Right forelimb (tissue), 1 donor: Measurements from ENCODE around the gene PAMR1.

ENCODE experiments used
- DNase-seq: peaks from one replicate; pipeline ENCODE4 v3.0.0-alpha.2; 2018

Gene PAMR1

DNA sequence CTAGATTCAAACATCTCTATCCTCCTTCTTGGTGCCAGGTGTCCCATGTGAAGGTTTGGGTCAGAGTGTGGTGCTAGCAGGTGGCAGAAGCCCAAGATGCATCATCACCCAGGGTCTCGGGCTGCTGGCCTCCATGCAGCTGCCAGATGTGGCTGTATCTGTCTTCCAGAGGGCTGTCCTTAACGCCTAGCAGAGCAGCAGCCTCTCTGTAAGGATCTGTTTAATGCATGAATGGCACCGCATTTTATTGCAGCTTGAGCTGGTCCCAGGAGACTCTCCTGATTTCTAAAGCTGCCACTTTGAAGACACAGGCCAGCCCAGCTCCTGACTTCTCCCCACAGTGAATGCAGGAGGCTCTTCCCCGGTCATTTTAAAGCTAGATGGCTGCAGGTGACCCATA, 132.3 kb downstream of the PAMR1 start:
- DNase-seq = no peak

DNA sequence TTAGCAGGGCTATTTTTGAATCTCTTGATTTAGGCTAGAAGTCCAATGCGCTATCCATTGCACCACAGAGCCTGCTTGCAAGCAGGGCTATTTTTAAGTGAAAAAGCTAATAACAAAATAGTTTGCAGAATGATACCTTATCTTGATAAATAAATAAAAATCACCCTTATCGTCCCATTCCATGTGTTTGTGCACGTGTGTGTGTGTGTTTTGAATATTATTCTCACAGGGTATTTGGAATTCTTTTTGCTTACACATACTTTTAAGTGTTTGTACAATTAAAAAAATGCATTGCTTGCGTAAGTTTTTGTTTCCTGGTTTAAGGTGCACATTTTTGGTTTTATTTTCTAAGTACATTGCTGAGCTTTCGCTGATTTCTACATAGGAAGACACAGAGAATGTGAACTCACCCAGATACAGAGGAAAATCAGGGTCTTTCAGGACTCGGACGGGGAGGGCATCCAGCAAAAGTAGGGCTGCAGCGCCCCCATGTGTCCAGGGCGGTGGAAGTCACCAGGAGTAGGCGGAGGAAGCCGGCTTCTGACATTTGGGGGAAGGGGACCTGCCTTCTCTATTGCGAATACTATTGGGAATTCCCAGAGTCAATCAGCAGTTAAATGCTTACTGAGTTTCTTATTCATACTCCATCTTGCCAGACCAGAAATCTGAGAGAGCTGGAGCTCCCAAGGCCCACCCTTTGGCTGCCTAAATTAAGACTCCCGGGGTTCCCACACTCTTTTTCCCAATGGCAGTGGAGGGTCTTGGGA, 133.3 kb downstream of the PAMR1 start:
- peak; percentile 95 for DNase-seq

DNA sequence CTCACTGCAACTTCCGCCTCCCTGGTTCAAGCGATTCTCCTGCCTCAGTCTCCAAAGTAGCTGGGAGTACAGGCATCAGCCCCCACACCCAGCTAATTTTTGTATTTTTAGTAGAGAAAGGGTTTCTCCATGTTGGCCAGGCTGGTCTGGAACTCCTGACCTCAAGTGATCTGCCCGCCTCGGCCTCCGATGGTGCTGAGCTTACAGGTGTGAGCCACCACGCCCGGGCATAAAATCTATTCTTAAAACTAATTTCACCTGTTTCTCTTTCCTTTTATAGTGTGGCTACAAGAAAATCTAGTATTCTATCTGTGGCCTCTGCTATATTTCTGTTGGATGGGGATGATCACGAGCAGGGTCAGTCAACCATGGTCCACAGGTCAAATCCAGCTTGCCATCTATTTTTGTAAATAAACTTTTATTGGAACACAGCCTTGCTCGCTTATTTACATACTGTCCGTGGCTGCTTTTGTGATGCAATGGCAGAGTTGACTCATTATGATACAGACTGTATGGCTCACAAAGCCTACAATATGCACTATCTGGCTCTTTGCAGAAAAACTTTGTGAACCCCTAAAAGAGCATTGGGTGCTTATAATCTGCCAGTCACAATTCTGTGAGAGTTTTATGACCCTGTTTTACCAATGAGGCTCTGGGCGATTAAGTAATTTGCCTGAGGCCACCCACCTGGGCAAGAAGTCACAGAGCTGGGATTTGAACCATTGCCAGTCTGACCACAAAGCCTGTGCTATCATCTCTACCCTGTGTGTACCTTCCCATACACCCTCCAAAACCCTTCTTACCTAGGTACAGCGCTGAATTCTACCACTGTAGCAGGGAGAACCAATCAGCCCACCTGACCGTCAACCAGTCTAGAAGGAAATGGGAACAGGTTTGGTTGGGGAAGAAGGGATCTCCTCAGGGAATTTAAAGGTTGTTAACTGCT, 134.4 kb downstream of the PAMR1 start:
- DNase-seq = no peak

DNA sequence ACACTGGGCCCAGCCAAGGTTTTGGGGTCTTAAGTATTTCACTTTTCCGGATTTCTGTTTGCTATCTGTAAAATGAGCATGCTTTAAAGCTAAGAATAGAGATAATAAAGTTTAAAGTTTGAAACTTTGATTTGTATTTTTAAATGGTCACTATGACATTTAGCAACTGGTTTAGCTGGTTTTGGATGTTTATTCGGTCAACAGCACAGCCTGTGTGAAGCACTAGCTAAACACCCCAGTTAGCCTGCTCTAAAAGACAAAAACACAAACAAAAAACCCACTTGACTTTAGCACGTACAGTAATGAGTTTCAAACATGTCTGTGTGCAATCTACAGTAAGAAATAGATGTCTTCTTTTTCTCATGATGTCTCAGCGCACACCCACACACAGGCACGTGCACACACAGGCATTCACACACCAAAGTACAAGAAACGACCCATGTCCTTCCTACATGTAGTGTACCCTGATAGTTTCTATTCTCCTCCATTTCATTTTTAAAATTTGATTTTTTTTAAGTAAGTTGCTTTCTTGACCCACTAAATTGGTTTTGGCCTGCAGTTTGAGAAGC, 135.4 kb downstream of the PAMR1 start:
- no peak for DNase-seq

DNA sequence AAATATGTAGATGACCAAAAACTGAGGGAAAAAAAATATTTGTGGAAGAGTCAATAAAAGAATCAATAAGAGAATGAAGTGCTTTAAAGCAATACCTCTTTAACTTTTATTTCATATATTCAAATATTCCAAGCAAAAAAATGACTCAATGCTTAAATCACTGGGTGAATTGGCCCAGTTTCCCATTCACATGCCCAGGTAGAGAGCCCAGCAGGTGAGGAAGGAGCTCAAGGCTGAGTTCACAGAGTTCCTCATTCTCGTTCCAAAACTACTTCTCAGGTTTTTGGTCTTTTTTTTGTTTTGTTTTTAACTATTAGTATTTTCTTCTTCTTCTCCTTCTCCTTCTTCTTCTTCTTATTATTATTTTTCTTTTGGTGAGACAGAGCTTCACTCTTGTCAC, 136.3 kb downstream of the PAMR1 start:
- DNase-seq = no peak

DNA sequence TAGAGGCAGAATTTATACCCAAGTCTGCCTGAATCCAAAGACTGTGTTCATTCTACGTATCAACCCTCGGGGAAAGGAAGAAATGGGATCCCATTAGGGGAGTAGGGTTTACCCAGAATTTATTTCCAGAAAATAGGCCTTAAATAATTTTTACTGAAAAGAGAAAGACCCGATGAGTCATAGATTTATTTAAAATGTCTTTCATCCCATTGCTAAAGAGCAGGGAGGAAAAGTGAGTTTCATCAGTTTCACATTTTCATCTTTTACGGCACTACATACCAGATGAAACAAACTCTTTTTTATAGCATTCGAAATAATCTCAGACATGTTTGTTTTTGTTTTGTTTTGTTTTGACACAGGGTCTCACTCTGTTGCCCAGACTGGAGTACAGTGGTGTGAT, 137.4 kb downstream of the PAMR1 start:
- DNase-seq = no peak

DNA sequence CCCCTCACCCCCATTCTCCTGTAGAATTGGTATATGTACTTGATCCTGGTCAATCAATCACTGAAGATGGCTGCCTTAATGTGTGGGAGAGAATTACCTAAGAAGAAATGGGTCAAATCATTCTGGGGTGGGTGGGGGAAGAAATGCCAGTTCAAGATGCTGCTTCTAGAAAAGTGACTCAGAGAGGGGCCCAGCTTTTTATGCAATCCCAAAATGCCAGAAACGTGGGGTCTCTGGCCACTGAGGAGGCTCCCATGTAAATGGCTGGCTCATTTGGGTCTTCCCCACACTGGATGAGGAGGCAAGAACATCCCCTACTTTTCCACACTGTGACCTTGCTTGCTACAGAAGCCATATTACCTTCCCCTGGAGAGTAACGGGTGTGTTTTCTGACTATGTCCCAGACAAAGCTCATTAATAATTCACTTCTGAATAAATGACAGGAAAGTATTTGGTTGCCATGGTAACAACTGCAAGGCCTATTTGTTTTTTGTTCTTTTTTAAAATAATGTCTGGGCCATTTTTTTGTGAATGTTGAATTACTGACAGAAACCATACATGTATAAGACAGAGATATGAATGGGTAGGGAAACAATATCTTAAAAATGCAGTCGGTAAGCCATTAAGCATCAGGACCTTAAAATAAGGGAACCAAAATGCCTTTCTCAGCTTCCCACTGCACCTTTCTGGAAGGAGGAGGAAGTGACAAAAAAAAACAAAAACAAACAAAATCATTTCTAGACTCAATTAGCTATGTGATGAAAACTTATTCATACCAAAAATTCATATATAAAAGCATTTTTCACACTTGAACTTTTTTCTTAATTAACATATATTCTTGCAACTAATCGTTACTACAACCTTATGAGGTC, 138.1 kb downstream of the PAMR1 start:
- DNase-seq = no peak

DNA sequence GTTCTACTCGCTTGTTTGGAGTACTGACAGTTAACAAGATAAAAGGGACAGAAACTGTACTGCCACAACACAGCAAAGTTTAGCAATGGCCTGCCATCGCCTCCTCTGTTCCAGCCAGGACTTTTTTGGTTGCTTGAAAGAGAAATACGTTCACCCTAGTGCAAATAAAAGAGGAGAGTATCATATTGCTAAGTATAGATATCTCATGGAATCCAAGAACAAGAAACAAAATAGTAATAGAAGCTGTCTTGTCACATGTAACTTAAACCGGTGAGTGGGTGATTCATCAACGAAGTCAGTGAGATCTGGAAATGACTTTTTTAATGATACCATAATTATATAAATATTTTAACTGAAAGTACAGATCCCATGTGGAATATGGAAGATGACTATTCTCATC, 141.5 kb downstream of the PAMR1 start:
- DNase-seq = no peak
